RWPE2 (cell line): ENCODE measurements around the gene KIAA0513.

Experiments
- ATAC-seq: fragments of 200-7000 bp; cut with Tn5 transposase; 3 replicates; pipeline ENCODE4 v1.9.1; 2021; ENCODE audit warnings: low read depth
- DNase-seq: peaks from one replicate; pipeline ENCODE4 v3.0.0-alpha.2; 2020; ENCODE audit warnings: low spot score
- H3K27ac ChIP-seq: fragments of 450-650 bp; 2 replicates; pipeline ENCODE4 v1.5.1; 2017; ENCODE audit warnings: mild to moderate bottlenecking; ENCODE audit not compliant: poor library complexity, severe bottlenecking
- H3K27me3 ChIP-seq: fragments of 250-450 bp; sonication (Bioruptor Pico); 2 replicates; pipeline ENCODE4 v1.5.1; 2021; ENCODE audit warnings: mild to moderate bottlenecking, moderate library complexity; ENCODE audit not compliant: insufficient read depth, poor library complexity, severe bottlenecking
- H3K36me3 ChIP-seq: fragments of 250-450 bp; sonication (Bioruptor Pico); 2 replicates; pipeline ENCODE4 v1.5.1; 2020; ENCODE audit warnings: low read depth, mild to moderate bottlenecking, moderate library complexity
- H3K4me1 ChIP-seq: fragments of 250-450 bp; sonication (Bioruptor Pico); 2 replicates; pipeline ENCODE4 v1.5.1; 2021; ENCODE audit warnings: mild to moderate bottlenecking, moderate library complexity; ENCODE audit not compliant: insufficient read depth, poor library complexity, severe bottlenecking
- H3K4me3 ChIP-seq: fragments of 250-450 bp; sonication (Bioruptor Pico); 2 replicates; pipeline ENCODE4 v1.5.1; 2021; ENCODE audit warnings: mild to moderate bottlenecking, moderate library complexity; ENCODE audit not compliant: severe bottlenecking
- H3K9me3 ChIP-seq: fragments of 250-450 bp; sonication (Bioruptor Pico); 2 replicates; pipeline ENCODE4 v1.5.1; 2021; ENCODE audit warnings: mild to moderate bottlenecking, moderate library complexity; ENCODE audit not compliant: severe bottlenecking
- TF ChIP-seq, protein P1 (sequence below): fragments of 450-650 bp; IDR thresholded peaks from one replicate; pipeline ENCODE4 v1.5.1; 2017; ENCODE audit warnings: mild to moderate bottlenecking, moderate library complexity; ENCODE audit not compliant: poor library complexity, severe bottlenecking

Gene KIAA0513

DNA sequence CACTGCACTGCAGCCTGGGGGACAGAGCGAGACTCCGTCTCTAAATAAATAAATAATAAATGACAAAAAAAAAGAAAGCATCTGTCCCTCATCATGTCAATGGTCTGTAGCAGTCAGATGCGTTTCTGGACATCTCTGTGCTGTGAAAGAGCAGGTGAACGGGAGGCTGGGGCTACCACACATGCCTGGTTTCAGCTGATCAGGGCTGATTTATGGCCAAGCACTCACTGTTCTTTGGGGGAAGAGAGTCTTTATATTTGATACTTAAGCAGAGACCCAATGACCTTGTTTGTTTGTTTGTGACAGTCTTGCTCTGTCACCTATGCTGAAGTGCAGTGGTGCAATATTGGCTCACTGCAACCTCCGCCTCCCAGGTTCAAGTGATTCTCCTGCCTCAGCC is 17.5 kb downstream of the KIAA0513 start:
- DNase-seq = no peak
- no peaks in the 10 kb centered on the region for H3K36me3 ChIP-seq
- no peaks in the 10 kb centered on the region for H3K27me3 ChIP-seq
- no peak overlapping the region for H3K4me3 ChIP-seq
- TF ChIP-seq, protein P1, sequence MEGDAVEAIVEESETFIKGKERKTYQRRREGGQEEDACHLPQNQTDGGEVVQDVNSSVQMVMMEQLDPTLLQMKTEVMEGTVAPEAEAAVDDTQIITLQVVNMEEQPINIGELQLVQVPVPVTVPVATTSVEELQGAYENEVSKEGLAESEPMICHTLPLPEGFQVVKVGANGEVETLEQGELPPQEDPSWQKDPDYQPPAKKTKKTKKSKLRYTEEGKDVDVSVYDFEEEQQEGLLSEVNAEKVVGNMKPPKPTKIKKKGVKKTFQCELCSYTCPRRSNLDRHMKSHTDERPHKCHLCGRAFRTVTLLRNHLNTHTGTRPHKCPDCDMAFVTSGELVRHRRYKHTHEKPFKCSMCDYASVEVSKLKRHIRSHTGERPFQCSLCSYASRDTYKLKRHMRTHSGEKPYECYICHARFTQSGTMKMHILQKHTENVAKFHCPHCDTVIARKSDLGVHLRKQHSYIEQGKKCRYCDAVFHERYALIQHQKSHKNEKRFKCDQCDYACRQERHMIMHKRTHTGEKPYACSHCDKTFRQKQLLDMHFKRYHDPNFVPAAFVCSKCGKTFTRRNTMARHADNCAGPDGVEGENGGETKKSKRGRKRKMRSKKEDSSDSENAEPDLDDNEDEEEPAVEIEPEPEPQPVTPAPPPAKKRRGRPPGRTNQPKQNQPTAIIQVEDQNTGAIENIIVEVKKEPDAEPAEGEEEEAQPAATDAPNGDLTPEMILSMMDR = no peak
- H3K4me1 ChIP-seq = no peaks in the 10 kb centered on the region
- no peak overlapping the region for H3K27ac ChIP-seq
- no peak for ATAC-seq
- no peaks in the 10 kb centered on the region for H3K9me3 ChIP-seq

DNA sequence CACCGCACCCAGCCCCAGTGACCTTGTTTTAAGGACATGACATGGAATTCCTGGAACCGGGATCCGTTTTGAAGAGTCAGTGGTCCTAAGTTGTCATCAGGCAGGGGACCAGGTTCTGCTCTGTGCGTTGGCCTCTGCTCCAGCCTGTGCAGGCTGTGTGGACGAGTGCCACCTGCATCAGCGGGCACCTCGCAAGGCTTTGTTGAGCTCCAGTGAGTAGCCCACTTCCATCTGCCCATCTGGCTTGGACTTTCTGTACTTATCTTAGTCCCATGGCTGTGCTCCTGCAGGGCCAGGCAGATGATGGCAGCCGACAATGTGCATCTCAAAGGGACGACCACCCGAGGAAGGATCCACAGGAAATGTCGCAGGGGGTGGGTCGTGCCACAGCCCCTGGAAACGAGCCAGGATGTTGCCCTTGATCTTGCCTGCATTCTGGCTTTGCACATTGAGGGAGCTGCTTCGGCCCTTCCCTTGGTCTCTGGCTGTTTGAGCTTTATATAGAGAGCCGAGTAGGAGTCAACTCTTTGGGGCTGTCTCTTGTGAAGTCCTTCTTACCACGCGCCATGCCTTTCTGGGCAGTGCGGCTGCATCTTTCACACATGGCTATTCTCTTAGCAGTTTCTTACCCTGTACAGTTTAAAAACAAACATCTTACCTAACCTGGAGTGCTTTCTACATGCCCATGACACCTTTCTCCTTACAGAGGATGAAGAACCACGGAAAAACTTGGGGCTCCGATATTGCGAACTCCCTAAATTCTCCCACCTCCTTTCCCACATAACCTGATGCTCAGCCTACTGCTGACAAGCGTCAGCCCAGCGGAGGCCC is 18.3 kb downstream of the KIAA0513 start:
- H3K27me3 ChIP-seq = no peaks in the 10 kb centered on the region
- H3K4me1 ChIP-seq = no peaks in the 10 kb centered on the region
- H3K4me3 ChIP-seq = no peak overlapping the region
- DNase-seq (no peak), ATAC-seq (no peak)
- H3K36me3 ChIP-seq = no peaks in the 10 kb centered on the region
- TF ChIP-seq, protein P1 = no peak
- no peaks in the 10 kb centered on the region for H3K9me3 ChIP-seq
- H3K27ac ChIP-seq = no peak overlapping the region

DNA sequence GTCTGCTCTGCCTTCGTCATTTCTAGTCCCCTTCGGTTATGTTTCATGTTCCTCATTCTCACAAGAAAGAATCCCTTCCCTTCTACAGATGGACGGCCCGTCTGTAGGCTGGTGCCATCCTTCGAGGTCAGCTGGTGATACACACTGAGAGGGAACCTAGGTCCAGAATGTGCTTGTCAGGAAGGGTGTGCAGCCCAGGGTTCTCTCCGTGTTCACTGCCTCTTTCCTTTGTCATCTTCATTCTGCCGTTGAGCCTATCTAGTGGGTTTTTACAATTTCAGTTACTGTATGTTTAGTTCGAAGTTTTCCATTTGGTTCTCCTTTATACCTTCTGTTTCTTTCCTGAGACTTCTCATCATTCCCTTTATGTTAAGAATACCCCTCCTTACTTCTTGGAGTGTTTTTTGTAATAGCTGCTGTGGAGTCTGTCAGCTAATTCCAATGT is 18.9 kb downstream of the KIAA0513 start:
- H3K36me3 ChIP-seq = no peaks in the 10 kb centered on the region
- H3K27ac ChIP-seq = no peak overlapping the region
- ATAC-seq (no peak), DNase-seq (no peak)
- TF ChIP-seq, protein P1 = no peak
- no peaks in the 10 kb centered on the region for H3K27me3 ChIP-seq
- H3K4me1 ChIP-seq = no peaks in the 10 kb centered on the region
- H3K4me3 ChIP-seq = no peak overlapping the region
- H3K9me3 ChIP-seq = no peaks in the 10 kb centered on the region

DNA sequence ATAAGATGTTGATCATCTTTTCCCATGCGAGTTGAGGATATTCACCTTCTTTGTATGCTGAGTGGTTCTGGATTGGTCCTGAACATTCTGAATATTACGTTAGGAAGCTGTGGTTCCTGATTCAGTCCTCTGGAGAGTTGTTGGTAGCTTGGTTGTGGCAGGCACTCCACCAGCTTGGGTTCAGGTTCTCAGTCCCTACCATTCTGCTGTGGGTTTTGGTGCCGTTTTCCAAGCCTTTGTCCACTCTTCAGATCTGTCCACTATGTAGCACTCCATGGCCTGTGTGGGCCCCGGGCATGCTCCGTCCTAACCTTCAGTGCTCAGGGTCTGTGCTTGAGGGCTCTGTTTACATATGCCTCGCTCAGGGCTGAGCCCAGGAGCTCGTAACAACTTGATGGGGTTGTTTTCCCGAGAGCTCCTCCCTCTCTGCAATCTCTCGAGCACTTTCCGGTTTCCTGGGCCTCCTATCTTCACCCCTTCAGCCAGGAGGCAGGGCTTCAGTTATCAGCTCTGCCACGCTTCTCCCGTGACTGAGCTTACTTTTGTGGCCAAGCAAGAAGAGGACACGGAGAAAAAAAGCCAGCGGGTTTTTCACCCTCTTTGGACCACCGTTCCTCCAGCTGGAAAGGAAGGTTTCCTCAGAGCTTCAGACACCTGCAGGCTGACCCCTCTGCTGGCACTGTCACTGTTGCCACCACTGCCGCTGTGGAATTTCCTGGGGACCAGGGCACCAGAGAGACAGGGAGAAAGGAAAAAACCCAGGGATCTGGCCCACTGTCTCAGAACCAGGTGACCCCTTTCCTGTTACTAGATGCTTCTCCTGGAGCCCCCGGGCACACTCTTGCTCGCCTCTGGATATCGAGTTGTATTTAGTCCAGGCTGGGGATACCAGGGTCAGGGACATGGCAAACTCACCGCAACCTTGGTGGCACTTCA is 19.6 kb downstream of the KIAA0513 start:
- Histone ChIP-seq H3K36me3 (no peaks in the 10 kb centered on the region), H3K9me3 (no peaks in the 10 kb centered on the region), H3K27me3 (no peaks in the 10 kb centered on the region), H3K27ac (no peak overlapping the region), H3K4me3 (no peak overlapping the region), H3K4me1 (no peaks in the 10 kb centered on the region)
- DNase-seq (no peak), ATAC-seq (no peak)
- TF ChIP-seq, protein P1 = no peak
